ENCODE data around the gene CAPZB. TPM values are rescaled to one million over a fixed set of nuclear protein-coding genes. Genes with fewer than 3 reads are reported as not detected.

The CAPZB gene
- total and polyA plus RNA-seq, 12 donors = 99.7 to 386 (median 164) TPM

- Histone ChIP-seq H3K4me3 (no peak overlapping the region), H3K4me1 (replicated peaks in 1 of 2) (peaks cover 57 to 92% of the 10 kb centered on the region in 2 donors), H3K9me3 (replicated peaks in 1 of 3) (no peaks in the 10 kb centered on the region), H3K36me3 (replicated peaks in 1 of 2) (no peaks in the 10 kb centered on the region), H3K27me3 (no peaks in the 10 kb centered on the region), H3K27ac (peak overlapping the region; percentile 53 to 91 (median 79))
- no peak for TF ChIP-seq CTCF (IDR thresholded peaks at IDR 0.05)
- TF ChIP-seq POLR2A (IDR thresholded peaks at IDR 0.05) = peak in 1 of 2 donors; percentile 34
- WGBS, 4 donors = 31 to 42% (median 36%) methylated on average over 8 of the region's 8 CpGs
- peak; percentile 80 to 97 (median 94) for DNase-seq
- intact Hi-C loops (cut with DNase I) = no loop called here
Measured at GRCh38 chr1:19436716-19437476, 48.4 kb downstream of the CAPZB start.

- Histone ChIP-seq H3K27me3 (no peaks in the 10 kb centered on the region), H3K36me3 (replicated peaks in 1 of 2) (no peaks in the 10 kb centered on the region), H3K9me3 (replicated peaks in 1 of 3) (no peaks in the 10 kb centered on the region), H3K27ac (peak overlapping the region; percentile 53 to 91 (median 79)), H3K4me3 (no peak overlapping the region), H3K4me1 (replicated peaks in 1 of 2) (peaks cover 51 to 84% of the 10 kb centered on the region in 2 donors)
- TF ChIP-seq POLR2A (IDR thresholded peaks at IDR 0.05) (no peak), CTCF (IDR thresholded peaks at IDR 0.05) (no peak)
- 62 to 69% (median 67%) methylated on average over 13 of the region's 13 CpGs for WGBS, 4 donors
- peak in 2 of 7 donors; percentile 59 to 61 for DNase-seq
- intact Hi-C loops (cut with DNase I) = no loop called here
Measured at GRCh38 chr1:19435851-19436455, 49.4 kb downstream of the CAPZB start.

GRCh38 chr1:19435181-19435580 is 50.2 kb downstream of the CAPZB start:
- intact Hi-C loops (cut with DNase I) = no loop called here
- Histone ChIP-seq H3K36me3 (replicated peaks in 1 of 2) (no peaks in the 10 kb centered on the region), H3K9me3 (replicated peaks in 1 of 3) (no peaks in the 10 kb centered on the region), H3K4me1 (replicated peaks in 1 of 2) (peaks cover 49 to 84% of the 10 kb centered on the region in 2 donors), H3K4me3 (no peak overlapping the region), H3K27me3 (no peaks in the 10 kb centered on the region), H3K27ac (peak overlapping the region; percentile 35 to 91 (median 79))
- DNase-seq = no peak
- 44 to 59% (median 55%) methylated on average over 4 of the region's 4 CpGs for WGBS, 4 donors
- TF ChIP-seq CTCF (IDR thresholded peaks at IDR 0.05) (no peak), POLR2A (IDR thresholded peaks at IDR 0.05) (no peak)

- intact Hi-C loops (cut with DNase I) = no loop called here
- H3K27me3 ChIP-seq = no peaks in the 10 kb centered on the region
- peaks cover 50 to 84% of the 10 kb centered on the region in 2 donors for H3K4me1 ChIP-seq (replicated peaks in 1 of 2)
- WGBS, 4 donors = 31 to 67% (median 58%) methylated on average over 2 of the region's 2 CpGs
- no peaks in the 10 kb centered on the region for H3K9me3 ChIP-seq (replicated peaks in 1 of 3)
- DNase-seq = peak in 1 of 7 donors; percentile 59
- no peak overlapping the region for H3K4me3 ChIP-seq
- peak overlapping the region; percentile 41 to 91 (median 73) for H3K27ac ChIP-seq
- no peaks in the 10 kb centered on the region for H3K36me3 ChIP-seq (replicated peaks in 1 of 2)
- TF ChIP-seq CTCF (IDR thresholded peaks at IDR 0.05) (no peak), POLR2A (IDR thresholded peaks at IDR 0.05) (no peak)
Measured at GRCh38 chr1:19433719-19433998, 51.7 kb downstream of the CAPZB start.

Measured in adrenal gland (tissue), 12 donors.